ENCODE results near the gene TTLL13.
"Not testable (repeated sequence)": the region's sequence is repeated elsewhere in the genome, so short reads cannot be mapped to it uniquely, and the experiment has no call there.

TTLL13 gene

DNA sequence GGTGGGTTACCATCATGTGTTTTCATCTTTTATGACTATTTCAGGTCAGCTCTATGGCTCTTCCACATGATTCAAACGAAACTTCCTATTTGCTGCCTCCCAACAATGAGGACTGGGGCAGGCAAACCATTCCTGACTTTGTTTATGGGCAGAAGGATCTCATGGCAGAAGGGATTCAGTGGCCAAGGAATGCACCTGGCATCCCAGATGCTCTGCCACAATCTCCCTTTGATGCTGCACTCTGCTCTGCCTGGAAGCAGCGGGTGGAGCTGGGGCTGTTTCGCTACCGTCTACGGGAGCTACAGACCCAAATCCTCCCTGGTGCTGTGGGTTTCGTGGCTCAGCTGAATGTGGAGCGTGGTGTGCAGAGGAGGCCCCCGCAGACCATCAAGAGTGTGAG lies 8.5 kb upstream of the TTLL13 start:
- FAIRE-seq: no peak

DNA sequence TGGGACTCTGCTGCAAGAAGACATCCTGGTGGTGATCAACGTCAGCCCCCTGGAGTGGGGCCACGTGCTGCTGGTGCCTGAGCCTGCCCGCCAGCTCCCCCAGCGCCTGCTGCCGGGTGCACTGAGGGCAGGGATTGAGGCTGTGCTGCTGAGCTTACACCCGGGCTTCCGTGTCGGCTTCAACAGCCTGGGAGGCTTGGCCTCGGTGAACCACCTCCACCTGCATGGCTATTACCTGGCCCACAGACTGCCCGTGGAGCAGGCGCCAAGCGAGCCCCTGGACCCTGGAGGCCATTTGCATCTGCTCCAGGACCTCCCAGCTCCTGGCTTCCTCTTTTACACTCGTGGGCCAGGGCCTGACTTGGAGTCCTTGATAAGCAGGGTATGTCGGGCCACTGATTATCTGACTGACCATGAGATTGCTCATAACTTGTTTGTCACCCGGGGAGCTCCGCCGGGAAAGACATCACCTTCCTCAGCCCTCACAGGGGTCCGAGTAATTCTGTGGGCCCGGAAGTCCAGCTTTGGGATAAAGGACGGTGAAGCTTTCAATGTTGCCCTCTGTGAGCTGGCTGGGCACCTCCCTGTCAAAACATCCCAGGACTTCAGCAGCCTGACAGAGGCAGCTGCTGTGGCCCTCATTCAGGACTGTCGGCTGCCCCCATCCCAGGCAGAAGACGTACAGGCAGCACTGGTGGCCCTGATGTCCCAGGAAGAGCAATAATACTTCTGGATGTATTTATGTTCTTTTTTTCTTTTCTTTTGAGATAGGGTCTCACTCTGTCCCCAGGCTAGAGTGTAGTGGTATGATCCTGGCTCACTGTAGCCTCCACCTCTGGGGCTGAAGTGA lies 7.8 kb upstream of the TTLL13 start:
- FAIRE-seq: no peak

GRCh38 chr15:90243943-90244639 lies 5.3 kb upstream of the TTLL13 start:
- FAIRE-seq: no peak

GRCh38 chr15:90248789-90249202 lies 560 bp upstream of the TTLL13 start:
- no peak for FAIRE-seq

GRCh38 chr15:90257776-90258175 lies 8.4 kb downstream of the TTLL13 start:
- FAIRE-seq: no peak

DNA sequence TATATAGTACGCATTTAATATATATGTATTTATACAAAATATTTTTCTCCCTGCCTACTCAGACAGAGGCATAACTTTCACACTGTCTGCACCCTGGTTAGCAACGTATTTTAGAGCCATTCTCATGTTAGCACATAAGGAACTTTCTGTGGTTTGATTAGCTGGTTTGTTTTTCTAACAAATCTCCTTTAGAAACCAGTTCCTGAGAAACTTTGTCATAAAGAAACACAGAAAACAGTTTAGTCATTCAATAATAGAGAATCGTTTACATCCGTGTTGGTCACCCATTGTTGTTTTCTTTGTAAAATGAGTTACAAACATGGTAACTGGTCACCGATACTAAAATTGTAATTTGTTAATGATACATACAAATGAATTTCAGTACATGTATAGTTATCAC lies 10.2 kb downstream of the TTLL13 start:
- FAIRE-seq: no peak

DNA sequence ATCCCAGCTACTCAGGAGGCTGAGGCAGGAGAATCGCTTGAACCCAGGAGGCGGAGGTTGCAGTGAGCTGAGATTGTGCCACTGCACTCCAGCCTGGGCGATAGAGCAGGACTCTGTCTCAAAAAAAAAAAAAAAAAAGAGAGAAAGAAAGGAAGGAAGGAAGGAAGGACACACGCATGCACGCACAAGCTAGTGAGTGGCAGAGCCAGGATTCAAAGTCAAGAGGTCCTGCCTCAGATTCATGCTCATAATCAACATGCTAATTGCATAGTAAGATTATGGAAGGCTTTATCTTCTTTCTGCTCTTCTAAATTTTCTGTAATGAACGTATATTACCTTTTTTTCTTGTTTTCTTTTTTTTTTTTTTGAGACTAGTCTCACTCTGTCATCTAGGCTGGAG lies 11.4 kb downstream of the TTLL13 start:
- FAIRE-seq: not testable (repeated sequence)

- FAIRE-seq: no peak
Observed at GRCh38 chr15:90261811-90262210, 12.5 kb downstream of the TTLL13 start.

- no peak for FAIRE-seq
Observed at GRCh38 chr15:90262426-90262825, 13.1 kb downstream of the TTLL13 start.

- no peak for FAIRE-seq
Observed at GRCh38 chr15:90264671-90265070, 15.3 kb downstream of the TTLL13 start.

DNA sequence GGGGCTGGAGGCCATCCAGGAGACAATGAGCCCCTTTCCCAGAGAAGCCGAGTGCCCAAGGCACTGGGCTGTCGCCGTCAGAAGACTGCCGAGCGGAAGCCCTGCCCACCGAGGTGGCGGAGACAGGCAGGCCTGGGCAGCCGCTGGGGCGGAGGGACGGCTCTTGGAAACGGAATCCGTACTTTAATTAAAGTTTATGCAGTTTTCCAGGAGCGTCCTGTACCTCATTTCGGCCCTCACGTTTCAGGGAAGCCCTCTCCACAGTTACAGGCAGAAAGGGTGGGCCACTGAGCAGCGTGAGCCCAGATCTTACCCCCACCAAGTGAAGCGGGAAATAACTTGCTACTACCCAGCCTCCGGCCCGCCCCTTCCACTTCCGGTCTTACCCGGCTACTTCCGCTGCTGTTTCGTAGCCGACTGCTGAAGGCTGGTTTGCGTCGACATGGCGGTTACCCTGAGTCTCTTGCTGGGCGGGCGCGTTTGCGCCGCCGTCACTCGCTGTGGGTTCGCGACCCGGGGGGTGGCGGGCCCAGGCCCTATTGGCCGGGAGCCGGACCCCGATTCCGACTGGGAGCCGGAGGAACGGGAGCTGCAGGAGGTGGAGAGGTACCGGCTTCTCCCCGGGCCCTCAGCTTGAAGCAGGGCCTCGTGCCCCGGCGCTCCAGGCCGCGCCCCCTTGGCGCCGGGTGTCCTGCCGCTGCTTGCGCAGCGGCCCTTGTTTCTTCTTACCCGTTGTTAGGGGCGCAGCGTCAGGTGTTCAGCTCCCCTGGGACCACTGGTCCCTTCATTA lies 16.1 kb downstream of the TTLL13 start, which contains the start of gene NGRN:
Gene NGRN, plus strand, starts transcription at position 402 of the 790 bp plus-strand sequence. Its CDS starts 41 bp downstream, at position 443.
- FAIRE-seq: no peak

DNA sequence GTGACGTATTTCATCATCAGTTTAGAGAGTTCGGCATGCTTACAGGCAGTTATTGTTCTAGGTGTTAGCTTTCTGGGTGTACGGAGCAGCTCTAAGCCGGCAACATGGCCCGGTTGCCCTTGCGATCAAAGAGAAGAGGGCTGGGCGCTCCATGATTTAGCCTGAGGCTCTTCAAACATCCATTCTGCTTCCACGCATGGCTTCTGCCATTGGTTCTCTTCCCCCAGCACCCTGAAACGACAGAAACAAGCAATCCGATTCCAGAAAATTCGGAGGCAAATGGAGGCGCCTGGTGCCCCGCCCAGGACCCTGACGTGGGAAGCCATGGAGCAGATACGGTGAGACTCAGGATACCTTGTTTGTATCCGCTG lies 16.7 kb downstream of the TTLL13 start:
- no peak for FAIRE-seq

GRCh38 chr15:90266485-90266884 lies 17.1 kb downstream of the TTLL13 start:
- no peak for FAIRE-seq

DNA sequence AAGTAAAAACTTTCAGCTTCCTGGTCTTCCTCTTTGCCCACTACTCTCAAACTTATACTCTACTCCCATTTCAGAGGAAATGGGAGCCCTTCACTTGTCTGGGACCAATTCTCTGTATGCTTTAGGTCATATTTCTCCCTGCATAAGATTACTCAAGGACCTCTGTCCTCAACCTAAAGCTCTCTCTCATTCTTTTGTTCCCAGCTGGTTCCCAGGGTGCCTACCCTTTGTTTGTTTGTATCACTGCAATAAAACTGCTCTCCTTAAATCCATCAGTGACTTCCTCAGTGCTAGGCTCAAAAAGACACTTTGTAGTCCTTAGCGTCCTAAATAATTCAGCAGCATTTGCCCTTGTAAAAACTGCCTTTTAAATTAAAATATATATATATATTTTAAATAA lies 19.1 kb downstream of the TTLL13 start:
- no peak for FAIRE-seq

DNA sequence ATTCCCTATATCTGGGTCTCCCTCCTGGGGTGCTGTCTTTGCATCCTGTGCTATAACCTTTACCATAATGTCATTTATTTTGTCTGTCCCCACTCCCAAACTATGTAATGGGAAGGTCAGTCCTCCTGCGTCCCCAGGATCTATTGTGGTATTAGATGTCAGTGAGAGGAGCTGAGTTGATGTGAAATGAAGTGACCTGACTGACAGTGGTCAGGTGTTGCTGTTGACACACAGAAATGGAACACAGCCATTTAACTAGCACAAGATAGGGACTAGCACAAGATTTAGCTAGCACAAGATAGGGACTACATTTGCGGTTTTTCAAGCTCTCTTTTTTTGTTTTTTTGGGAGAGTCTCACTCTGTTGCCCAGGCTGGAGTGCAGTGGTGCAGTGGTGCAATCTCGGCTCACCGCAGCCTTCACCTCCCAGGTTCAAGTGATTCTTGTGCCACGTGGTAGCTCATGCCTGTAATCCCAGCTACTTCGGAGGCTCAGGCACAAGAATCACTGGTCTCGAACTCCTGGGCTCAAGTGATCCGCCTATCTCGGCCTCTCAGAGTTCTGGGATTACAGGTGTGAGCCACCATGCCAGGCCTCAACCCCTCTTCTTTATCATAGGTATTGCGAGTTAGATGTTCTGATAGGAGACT lies 21.3 kb downstream of the TTLL13 start:
- no peak for FAIRE-seq

- no peak for FAIRE-seq
Observed at GRCh38 chr15:90271459-90272166, 22.3 kb downstream of the TTLL13 start.

- not testable (repeated sequence) for FAIRE-seq
Observed at GRCh38 chr15:90278467-90278866, 29.1 kb downstream of the TTLL13 start.

- FAIRE-seq: not testable (repeated sequence)
Observed at GRCh38 chr15:90280743-90281142, 31.4 kb downstream of the TTLL13 start.

GRCh38 chr15:90281637-90282036 lies 32.3 kb downstream of the TTLL13 start:
- not testable (repeated sequence) for FAIRE-seq

- FAIRE-seq: peak; percentile 72
Observed at GRCh38 chr15:90286678-90287077, 37.3 kb downstream of the TTLL13 start.

- FAIRE-seq: no peak
Observed at GRCh38 chr15:90287101-90287500, 37.7 kb downstream of the TTLL13 start.

DNA sequence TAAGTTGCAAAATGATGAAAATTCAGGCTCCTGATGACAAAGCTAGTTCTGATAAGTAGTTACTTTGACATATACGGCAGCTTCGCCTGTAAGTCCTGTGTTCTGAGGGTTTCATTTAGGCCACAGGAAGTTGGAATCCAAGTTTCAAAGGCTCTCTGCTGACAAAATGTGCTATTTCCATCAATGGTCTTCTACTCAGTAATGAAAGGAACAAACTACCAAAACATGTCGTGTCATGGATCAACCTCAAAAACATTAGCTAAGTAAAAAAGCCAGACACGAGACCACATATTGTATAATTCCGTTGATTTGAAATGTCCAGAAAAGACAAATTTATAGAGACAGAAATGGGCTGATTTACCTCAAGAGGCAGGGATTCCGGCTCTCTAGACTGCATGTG lies 38.6 kb downstream of the TTLL13 start:
- no peak for FAIRE-seq

Data from A204.1 (cell line).